Uterus (tissue), 4 donors: Measurements from ENCODE around the gene VRK2. TPM values are rescaled to one million over a fixed set of nuclear protein-coding genes. Genes with fewer than 3 reads are reported as not detected.

Experiments used
- DNase-seq, 2 donors: peaks; one replicate each; pipeline ENCODE4 v3.0.0-alpha.2; 2019 to 2020
- H3K27ac ChIP-seq, 2 donors: fragments of 200-600 bp; sonication (generic); 1 replicate in 1 of 2; 2 replicates in 1 of 2; pipeline ENCODE4 v1.5.1; 2016 to 2018
- H3K27me3 ChIP-seq, 2 donors: fragments of 200-600 bp; sonication (generic); one replicate each; pipeline ENCODE4 v1.5.1; 2018 to 2019; ENCODE audit warnings: control low read depth in 1 of 2
- H3K36me3 ChIP-seq, 2 donors: fragments of 200-600 bp; sonication (generic); one replicate each; pipeline ENCODE4 v1.5.1; 2019; ENCODE audit warnings: control low read depth in 1 of 2
- H3K4me1 ChIP-seq, 2 donors: fragments of 200-600 bp; sonication (generic); one replicate each; pipeline ENCODE4 v1.5.1; 2018 to 2019; ENCODE audit warnings: control low read depth in 1 of 2
- H3K4me3 ChIP-seq, 2 donors: fragments of 200-600 bp; sonication (generic); 1 replicate in 1 of 2; 2 replicates in 1 of 2; pipeline ENCODE4 v1.5.1; 2018 to 2019; ENCODE audit warnings: mild to moderate bottlenecking in 1 of 2
- H3K9me3 ChIP-seq, 2 donors: fragments of 200-600 bp; sonication (generic); one replicate each; pipeline ENCODE4 v1.5.1; 2019; ENCODE audit warnings: control low read depth in 1 of 2
- POLR2A ChIP-seq, 2 donors: fragments of 450-650 bp; IDR thresholded peaks; one replicate each; pipeline ENCODE4 v1.6.1; 2016; ENCODE audit warnings: antibody characterized with exemption in 2 of 2, mild to moderate bottlenecking in 1 of 2, moderate library complexity in 1 of 2
- intact Hi-C: fragments of 100-400 bp; cut with DNase I; formaldehyde crosslinking; loops from one replicate; pipeline ENCODE4 v1.15.1; 2023; ENCODE audit warnings: low total_unique reads
- total RNA-seq, 4 donors: library from RNA; depleted of rRNA in 3 of 4; stranded (reverse); fragments of >200 nt in 3 of 4; gene quantifications; one replicate each; pipeline versions ENCODE4 v1.1.0 to v1.2.4, GENCODE V29; 2014 to 2023
- TF ChIP-seq, protein P1 (sequence below), 4 experiments: fragments of 200-600 bp in 2 of 4; fragments of 450-650 bp in 2 of 4; sonication (generic) in 2 of 4; IDR thresholded peaks; one replicate each; pipeline ENCODE4 v1.5.1; 2016 to 2019; ENCODE audit warnings: antibody characterized with exemption in 4 of 4, mild to moderate bottlenecking in 2 of 4, moderate library complexity in 1 of 4
- donor health status: DM: yes; HTN: yes; CAD: no.

Gene VRK2
- total RNA-seq, 4 donors from 2014 or later = 17.1 to 30.3 (median 25.7) TPM

- Histone ChIP-seq H3K27me3 (no peaks in the 10 kb centered on the region), H3K4me3 (no peak overlapping the region), H3K4me1 (no peaks in the 10 kb centered on the region), H3K36me3 (no peaks in the 10 kb centered on the region), H3K9me3 (no peaks in the 10 kb centered on the region), H3K27ac (no peak overlapping the region)
- DNase-seq = no peak
- intact Hi-C loops = no loop called here
- no peak for TF ChIP-seq POLR2A (IDR thresholded peaks at IDR 0.05)
- TF ChIP-seq, protein P1, sequence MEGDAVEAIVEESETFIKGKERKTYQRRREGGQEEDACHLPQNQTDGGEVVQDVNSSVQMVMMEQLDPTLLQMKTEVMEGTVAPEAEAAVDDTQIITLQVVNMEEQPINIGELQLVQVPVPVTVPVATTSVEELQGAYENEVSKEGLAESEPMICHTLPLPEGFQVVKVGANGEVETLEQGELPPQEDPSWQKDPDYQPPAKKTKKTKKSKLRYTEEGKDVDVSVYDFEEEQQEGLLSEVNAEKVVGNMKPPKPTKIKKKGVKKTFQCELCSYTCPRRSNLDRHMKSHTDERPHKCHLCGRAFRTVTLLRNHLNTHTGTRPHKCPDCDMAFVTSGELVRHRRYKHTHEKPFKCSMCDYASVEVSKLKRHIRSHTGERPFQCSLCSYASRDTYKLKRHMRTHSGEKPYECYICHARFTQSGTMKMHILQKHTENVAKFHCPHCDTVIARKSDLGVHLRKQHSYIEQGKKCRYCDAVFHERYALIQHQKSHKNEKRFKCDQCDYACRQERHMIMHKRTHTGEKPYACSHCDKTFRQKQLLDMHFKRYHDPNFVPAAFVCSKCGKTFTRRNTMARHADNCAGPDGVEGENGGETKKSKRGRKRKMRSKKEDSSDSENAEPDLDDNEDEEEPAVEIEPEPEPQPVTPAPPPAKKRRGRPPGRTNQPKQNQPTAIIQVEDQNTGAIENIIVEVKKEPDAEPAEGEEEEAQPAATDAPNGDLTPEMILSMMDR (IDR thresholded peaks at IDR 0.05) = no peak
These were observed 11.3 kb downstream of the VRK2 start for GRCh38 chr2:58057707-58058530.

GRCh38 chr2:58063641-58064040 lies 17.0 kb downstream of the VRK2 start:
- TF ChIP-seq POLR2A (IDR thresholded peaks at IDR 0.05) = no peak
- TF ChIP-seq, protein P1 (IDR thresholded peaks at IDR 0.05) = no peak
- H3K27me3 ChIP-seq = no peaks in the 10 kb centered on the region
- no peaks in the 10 kb centered on the region for H3K4me1 ChIP-seq
- intact Hi-C loops = no loop called here
- H3K36me3 ChIP-seq = no peaks in the 10 kb centered on the region
- H3K27ac ChIP-seq = no peak overlapping the region
- no peaks in the 10 kb centered on the region for H3K9me3 ChIP-seq
- no peak for DNase-seq
- H3K4me3 ChIP-seq = no peak overlapping the region

DNA sequence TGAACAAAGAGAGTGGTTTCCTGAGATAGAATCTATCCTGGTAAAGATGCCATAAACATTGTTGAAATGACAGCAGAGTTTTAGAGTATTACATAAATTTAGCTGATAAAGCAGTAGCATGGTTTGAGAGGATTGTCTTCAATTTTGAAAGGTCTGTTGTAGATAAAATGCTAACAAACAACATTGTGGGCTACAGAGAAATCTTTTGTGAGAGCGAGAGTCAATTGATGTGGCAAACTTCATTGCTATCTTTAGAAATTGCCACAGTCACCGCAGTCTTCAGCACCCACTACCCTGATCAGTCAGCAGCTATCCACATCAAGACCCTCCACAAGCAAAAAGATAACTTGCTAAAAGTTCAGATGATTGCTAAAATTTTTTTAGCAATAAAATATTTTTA lies 17.5 kb downstream of the VRK2 start:
- H3K36me3 ChIP-seq = no peaks in the 10 kb centered on the region
- intact Hi-C loops = no loop called here
- no peaks in the 10 kb centered on the region for H3K4me1 ChIP-seq
- DNase-seq = no peak
- TF ChIP-seq, protein P1 (IDR thresholded peaks at IDR 0.05) = no peak
- no peak for TF ChIP-seq POLR2A (IDR thresholded peaks at IDR 0.05)
- H3K9me3 ChIP-seq = no peaks in the 10 kb centered on the region
- H3K4me3 ChIP-seq = no peak overlapping the region
- H3K27me3 ChIP-seq = no peaks in the 10 kb centered on the region
- H3K27ac ChIP-seq = no peak overlapping the region

DNA sequence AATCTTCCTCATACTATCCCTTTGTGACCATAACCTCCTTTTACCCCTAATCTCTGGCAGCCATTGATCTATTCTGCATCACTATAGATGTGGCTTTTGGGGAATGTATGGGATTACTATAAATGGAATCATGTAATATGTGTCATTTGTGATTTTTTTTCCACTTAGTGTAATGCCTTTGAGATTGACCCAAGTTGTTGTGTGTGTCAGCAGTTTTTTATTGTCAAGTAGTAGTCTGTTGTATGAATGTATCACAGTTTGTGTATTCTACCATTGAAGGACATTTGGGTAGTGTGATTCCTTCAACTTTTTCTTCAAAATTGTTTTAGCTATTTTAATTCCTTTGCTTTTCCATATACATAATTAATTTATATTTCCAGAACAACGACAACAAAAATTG lies 18.6 kb downstream of the VRK2 start:
- no peak overlapping the region for H3K27ac ChIP-seq
- no peaks in the 10 kb centered on the region for H3K9me3 ChIP-seq
- no peak for TF ChIP-seq POLR2A (IDR thresholded peaks at IDR 0.05)
- TF ChIP-seq, protein P1 (IDR thresholded peaks at IDR 0.05) = no peak
- H3K27me3 ChIP-seq = no peaks in the 10 kb centered on the region
- DNase-seq = no peak
- H3K4me1 ChIP-seq = no peaks in the 10 kb centered on the region
- H3K4me3 ChIP-seq = no peak overlapping the region
- no peaks in the 10 kb centered on the region for H3K36me3 ChIP-seq
- intact Hi-C loops = no loop called here

DNA sequence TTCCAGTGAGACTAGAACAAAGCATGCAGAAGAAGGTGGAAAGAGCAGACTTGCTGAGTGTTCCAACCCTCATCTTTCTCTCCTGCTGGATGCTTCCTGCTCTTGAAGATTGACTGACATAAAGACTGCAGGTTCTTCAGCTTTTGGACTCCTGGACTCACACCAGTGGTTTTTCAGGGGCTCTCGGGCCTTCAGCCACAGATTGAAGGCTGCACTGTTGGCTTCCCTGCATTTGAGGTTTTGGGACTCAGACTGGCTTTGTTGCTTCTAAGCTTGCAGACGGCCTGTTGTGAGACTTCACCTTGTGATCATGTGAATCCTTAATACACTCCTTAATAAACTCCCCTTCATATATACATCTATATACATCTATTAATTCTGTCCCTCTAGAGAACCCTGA lies 20.4 kb downstream of the VRK2 start:
- no peak for TF ChIP-seq POLR2A (IDR thresholded peaks at IDR 0.05)
- TF ChIP-seq, protein P1 (IDR thresholded peaks at IDR 0.05) = no peak

More for the DNA sequence above, 20.4 kb downstream of the VRK2 start:
- Histone ChIP-seq H3K27ac (no peak overlapping the region), H3K4me3 (no peak overlapping the region), H3K27me3 (no peaks in the 10 kb centered on the region), H3K9me3 (no peaks in the 10 kb centered on the region), H3K4me1 (no peaks in the 10 kb centered on the region), H3K36me3 (no peaks in the 10 kb centered on the region)
- DNase-seq = no peak
- intact Hi-C loops = no loop called here
